ENCODE data around the gene LYRM1. TPM values are rescaled to one million over a fixed set of nuclear protein-coding genes. Genes with fewer than 3 reads are reported as not detected.
"Not testable (repeated sequence)": the region's sequence is repeated elsewhere in the genome, so short reads cannot be mapped to it uniquely, and the experiment has no call there.

LYRM1 gene
- total RNA-seq, 4 donors from 2014 or later, result 36.4 to 74.7 (median 38.8) TPM

DNA sequence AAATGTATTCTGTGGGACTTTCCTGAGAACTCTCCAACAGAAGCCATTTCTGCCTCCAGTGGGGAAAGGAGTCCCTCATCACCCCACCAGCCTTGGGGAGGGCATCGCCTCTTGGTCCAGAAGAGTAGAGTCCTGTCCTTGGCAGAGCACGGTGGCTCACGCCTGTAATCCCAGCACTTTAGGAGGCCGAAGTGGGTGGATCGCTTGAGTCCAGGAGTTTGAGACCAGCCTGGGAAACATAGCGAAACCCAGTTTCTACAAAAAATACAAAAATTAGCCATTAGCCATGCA is 41.0 kb downstream of the LYRM1 start:
- ATAC-seq, result no peak
- Histone ChIP-seq H3K27ac (no peak overlapping the region), H3K4me1 (no peaks in the 10 kb centered on the region), H3K9me3 (no peaks in the 10 kb centered on the region), H3K27me3 (no peaks in the 10 kb centered on the region), H3K36me3 (no peaks in the 10 kb centered on the region), H3K4me3 (no peak overlapping the region)
- DNase-seq, result no peak
- TF ChIP-seq, protein P1, sequence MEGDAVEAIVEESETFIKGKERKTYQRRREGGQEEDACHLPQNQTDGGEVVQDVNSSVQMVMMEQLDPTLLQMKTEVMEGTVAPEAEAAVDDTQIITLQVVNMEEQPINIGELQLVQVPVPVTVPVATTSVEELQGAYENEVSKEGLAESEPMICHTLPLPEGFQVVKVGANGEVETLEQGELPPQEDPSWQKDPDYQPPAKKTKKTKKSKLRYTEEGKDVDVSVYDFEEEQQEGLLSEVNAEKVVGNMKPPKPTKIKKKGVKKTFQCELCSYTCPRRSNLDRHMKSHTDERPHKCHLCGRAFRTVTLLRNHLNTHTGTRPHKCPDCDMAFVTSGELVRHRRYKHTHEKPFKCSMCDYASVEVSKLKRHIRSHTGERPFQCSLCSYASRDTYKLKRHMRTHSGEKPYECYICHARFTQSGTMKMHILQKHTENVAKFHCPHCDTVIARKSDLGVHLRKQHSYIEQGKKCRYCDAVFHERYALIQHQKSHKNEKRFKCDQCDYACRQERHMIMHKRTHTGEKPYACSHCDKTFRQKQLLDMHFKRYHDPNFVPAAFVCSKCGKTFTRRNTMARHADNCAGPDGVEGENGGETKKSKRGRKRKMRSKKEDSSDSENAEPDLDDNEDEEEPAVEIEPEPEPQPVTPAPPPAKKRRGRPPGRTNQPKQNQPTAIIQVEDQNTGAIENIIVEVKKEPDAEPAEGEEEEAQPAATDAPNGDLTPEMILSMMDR (IDR thresholded peaks at IDR 0.05 in 4 of 5, conservative IDR thresholded peaks at IDR 0.05 in 1 of 5), result no peak
- TF ChIP-seq POLR2A (IDR thresholded peaks at IDR 0.05), result no peak
- intact Hi-C loops (cut with DNase I; ENCODE audit: low total_unique reads) (no loop called here), in situ Hi-C loops (cut with MboI; ENCODE audit: low sequenced_read_pairs in 4 of 4) (no loop called here)

DNA sequence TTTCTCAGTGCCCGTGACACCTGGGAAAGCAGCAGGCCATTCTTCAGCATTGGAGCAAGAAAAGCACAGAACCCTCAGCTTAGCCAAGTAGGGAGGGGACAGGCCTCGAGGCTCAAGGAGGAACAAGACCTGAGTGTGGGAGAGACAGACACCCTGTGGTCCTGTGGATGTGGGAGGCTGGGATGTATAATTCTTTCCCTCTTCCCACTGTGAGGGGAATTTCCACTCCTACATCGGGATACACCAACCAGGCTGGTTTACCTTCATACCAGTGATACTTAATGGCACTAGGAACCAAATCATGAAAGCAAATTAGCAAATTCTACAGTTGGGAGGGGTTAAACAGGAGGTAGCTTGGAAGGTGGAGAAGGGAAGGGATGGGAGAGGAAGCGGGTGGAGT is 41.7 kb downstream of the LYRM1 start:
- intact Hi-C loops (cut with DNase I; ENCODE audit: low total_unique reads), result no loop called here
- TF ChIP-seq, protein P1 (IDR thresholded peaks at IDR 0.05 in 4 of 5, conservative IDR thresholded peaks at IDR 0.05 in 1 of 5), result no peak
- TF ChIP-seq POLR2A (IDR thresholded peaks at IDR 0.05), result no peak

DNA sequence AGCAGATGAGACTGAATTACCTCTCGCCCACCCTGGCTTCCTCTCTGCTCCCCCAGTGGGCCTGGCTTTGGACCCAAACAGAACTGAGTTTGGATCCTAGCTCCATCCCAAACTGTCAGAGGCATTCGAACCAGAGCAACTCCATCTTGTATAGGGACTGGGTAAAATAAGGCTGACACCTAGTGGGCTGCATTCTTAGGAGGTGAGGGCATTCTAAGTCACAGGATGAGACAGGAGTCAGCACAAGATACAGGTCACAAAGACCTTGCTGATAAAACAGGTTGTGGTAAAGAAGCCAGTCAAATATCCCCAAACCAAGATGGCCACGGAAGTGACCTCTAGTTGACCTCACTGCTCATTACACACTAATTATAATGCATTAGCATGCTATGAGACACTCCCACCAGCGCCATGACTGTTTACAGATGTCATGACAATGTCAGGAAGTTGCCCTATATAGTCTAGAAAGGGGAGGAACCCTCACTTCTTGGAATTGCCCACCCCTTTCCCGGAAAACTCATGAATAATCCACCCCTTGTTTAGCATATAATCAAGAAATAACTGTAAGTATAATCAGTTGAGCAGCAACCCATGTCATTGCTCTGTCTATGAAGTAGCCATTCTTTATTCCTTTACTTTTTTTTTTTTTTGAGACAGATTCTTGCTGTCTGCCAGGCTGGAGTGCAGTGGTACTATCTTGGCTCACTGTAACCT is 44.4 kb downstream of the LYRM1 start:
- no peak for TF ChIP-seq POLR2A (IDR thresholded peaks at IDR 0.05)
- TF ChIP-seq, protein P1 (IDR thresholded peaks at IDR 0.05 in 4 of 5, conservative IDR thresholded peaks at IDR 0.05 in 1 of 5), result no peak
- DNase-seq (no peak), ATAC-seq (no peak)
- Histone ChIP-seq H3K27me3 (no peaks in the 10 kb centered on the region), H3K9me3 (no peaks in the 10 kb centered on the region), H3K27ac (no peak overlapping the region), H3K4me1 (no peaks in the 10 kb centered on the region), H3K36me3 (no peaks in the 10 kb centered on the region), H3K4me3 (no peak overlapping the region)
- intact Hi-C loops (cut with DNase I; ENCODE audit: low total_unique reads) (no loop called here), in situ Hi-C loops (cut with MboI; ENCODE audit: low sequenced_read_pairs in 4 of 4) (no loop called here)

More for the DNA sequence above, 41.7 kb downstream of the LYRM1 start:
- Histone ChIP-seq H3K27ac (no peak overlapping the region), H3K4me1 (no peaks in the 10 kb centered on the region), H3K9me3 (no peaks in the 10 kb centered on the region), H3K36me3 (no peaks in the 10 kb centered on the region), H3K27me3 (no peaks in the 10 kb centered on the region), H3K4me3 (no peak overlapping the region)
- in situ Hi-C loops (cut with MboI; ENCODE audit: low sequenced_read_pairs in 4 of 4), result no loop called here
- ATAC-seq (no peak), DNase-seq (no peak)

DNA sequence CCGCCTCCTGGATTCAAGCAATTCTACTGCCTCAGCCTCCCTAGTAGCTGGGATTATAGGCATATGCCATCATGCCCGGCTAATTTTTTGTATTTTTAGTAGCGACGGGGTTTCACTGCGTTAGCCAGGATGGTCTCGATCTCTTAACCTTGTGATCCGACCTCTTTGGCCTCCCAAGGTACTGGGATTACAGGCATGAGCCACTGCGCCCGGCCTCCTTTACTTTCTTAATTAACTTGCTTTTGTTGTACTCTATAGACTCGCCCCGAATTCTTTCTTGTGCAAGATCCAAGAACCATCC is 45.0 kb downstream of the LYRM1 start:
- H3K27ac ChIP-seq; DNase-seq; H3K4me3 ChIP-seq; H3K4me1 ChIP-seq; in situ Hi-C loops (cut with MboI; ENCODE audit: low sequenced_read_pairs in 4 of 4); intact Hi-C loops (cut with DNase I; ENCODE audit: low total_unique reads); H3K9me3 ChIP-seq; H3K27me3 ChIP-seq; ATAC-seq; H3K36me3 ChIP-seq: not testable (repeated sequence)

DNA sequence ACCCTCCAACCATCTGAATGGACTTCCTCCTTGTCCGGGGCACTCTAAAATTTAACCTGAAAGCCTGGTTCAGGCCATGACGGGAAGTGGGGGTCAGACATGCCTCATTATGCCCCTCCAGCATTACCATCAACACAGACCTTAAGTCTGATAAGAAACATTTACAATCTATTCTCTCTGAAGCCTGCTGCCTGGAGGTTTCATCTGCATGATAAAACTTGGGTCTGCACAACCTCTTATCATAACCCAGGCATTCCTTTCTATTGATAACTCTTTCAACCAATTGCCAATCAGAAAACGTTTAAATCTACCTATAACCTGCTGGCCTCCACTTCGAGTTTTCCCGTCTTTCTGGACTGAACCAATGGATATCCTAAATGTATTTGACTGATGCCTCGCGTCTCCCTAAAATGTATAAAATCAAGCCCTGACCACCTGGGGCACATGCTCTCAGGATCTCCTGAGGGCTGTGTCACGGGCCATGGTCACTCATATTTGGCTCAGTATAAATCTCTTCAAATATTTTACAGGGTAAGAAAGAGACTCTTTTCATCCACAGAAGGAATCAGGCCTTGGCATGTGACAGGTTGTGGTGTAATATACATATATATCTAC is 45.6 kb downstream of the LYRM1 start:
- in situ Hi-C loops (cut with MboI; ENCODE audit: low sequenced_read_pairs in 4 of 4), result no loop called here
- no peak for ATAC-seq
- intact Hi-C loops (cut with DNase I; ENCODE audit: low total_unique reads), result no loop called here
- no peak for DNase-seq
- Histone ChIP-seq H3K27me3 (no peaks in the 10 kb centered on the region), H3K4me1 (no peaks in the 10 kb centered on the region), H3K4me3 (no peak overlapping the region), H3K36me3 (no peaks in the 10 kb centered on the region), H3K27ac (no peak overlapping the region), H3K9me3 (no peaks in the 10 kb centered on the region)
- TF ChIP-seq, protein P1 (IDR thresholded peaks at IDR 0.05 in 4 of 5, conservative IDR thresholded peaks at IDR 0.05 in 1 of 5), result no peak
- no peak for TF ChIP-seq POLR2A (IDR thresholded peaks at IDR 0.05)
